ENCODE measurements around the gene ST3GAL4.

The ST3GAL4 gene

DNA sequence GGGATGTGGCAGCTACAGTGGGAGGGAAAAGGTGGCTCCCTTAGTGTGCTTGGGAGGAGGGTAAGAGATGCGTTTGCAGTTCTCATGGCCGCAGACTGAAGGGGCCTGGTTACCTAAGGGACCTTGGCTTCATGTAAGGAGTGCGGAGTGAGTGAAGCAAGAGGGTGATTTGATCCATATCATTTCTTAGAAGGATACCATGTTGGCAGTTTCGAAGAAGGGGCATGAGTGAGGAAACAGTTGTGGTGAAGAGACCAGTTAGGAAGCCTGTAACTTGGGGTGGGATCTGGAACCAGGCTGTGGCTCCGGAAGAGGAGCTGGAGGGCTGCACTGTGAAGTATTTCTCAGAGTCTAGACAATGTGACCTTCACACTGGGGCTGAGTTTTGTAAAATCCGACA lies 45.0 kb downstream of the ST3GAL4 start:
- no peak for TF ChIP-seq CTCF (IDR thresholded peaks at IDR 0.05)

GRCh38 chr11:126403022-126403581 lies 47.6 kb downstream of the ST3GAL4 start:
- TF ChIP-seq CTCF (IDR thresholded peaks at IDR 0.05): no peak

- no peak for TF ChIP-seq CTCF (IDR thresholded peaks at IDR 0.05)
Measured at GRCh38 chr11:126403658-126404057, 48.2 kb downstream of the ST3GAL4 start.

DNA sequence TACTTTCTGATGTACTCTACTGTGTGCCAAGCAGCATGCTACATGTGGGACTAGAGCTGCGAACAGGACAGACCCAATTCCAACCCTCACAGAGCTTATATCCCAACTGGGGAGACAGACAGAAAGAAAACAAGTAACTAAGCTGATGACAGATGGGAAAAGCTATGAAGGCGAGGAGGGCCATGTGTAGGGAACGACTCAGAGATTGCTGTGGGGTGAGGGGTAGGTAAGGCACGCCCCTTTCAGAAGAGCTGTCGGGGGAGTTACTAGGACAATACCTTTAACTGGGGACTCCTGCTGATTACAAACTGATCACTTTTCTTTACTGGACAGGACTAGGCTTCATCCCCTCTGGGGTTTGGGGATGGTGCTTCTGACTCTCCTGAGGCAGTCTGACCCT lies 48.9 kb downstream of the ST3GAL4 start:
- no peak for TF ChIP-seq CTCF (IDR thresholded peaks at IDR 0.05)

DNA sequence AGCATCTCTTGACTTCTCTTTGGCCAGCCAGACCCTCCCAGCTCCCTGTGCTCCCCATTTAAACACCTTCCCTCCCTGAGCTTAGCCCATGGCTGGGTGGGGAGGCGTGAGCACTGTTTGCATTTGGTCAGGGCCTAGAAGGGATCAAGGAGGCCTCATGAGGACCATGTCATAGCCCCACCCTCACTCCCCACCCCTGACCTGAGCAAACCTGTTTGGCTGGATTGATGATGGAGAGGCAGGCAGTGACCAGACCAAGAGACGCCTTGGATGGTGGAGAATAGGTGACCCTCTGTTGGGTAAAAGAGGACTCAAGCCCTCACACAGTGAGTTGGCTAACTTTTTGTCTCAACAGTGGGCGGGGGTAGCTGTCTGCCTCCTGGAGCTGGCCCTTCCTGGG lies 49.9 kb downstream of the ST3GAL4 start:
- no peak for TF ChIP-seq CTCF (IDR thresholded peaks at IDR 0.05)

DNA sequence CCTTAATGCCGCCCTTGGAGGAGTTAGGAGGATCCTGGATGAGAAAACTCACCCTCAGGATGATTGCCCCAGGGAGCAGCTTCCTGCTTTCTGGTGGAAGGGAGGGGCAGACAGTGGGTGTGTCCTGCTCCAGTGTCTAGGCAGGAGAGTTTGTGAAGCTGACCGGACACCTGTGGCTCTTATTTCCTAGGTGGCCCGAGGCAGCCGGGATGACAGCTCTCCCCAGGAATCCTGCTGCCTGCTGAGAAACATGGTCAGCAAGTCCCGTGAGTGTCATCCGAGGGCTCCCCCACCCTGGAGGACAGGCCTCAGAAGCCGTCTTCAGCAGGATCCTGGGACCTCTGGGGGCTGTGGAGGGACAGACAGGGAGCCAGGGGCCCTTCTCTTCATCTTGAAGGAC lies 50.4 kb downstream of the ST3GAL4 start:
- TF ChIP-seq CTCF (IDR thresholded peaks at IDR 0.05): no peak

GRCh38 chr11:126406368-126406767 lies 50.9 kb downstream of the ST3GAL4 start:
- TF ChIP-seq CTCF (IDR thresholded peaks at IDR 0.05): no peak

DNA sequence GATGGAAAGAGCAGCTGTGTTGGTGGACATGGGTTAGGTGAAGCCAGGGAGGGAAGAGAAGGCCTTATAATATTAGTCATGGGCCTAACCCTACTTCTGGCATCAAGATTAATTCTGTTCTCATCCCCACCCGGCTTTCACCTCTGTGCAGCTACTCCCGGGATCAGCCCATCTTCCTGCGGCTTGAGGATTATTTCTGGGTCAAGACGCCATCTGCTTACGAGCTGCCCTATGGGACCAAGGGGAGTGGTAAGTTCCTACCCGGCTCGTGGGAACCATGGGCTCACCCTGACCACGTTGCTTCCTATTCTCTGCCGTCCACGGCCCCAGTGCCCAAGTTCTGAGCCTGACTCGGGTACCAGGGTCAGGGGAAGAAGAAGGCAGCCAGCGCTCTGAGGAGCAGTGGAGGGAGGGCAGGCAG lies 51.6 kb downstream of the ST3GAL4 start:
- no peak for TF ChIP-seq CTCF (IDR thresholded peaks at IDR 0.05)

Measured in LNCAP (cell line).